NCI-H2029 (cell line): Measurements from ENCODE around the gene NEAT1.
A peak's percentile ranks its signal among the peaks of the same experiment; 100 is the strongest.

ENCODE experiments used
- DNase-seq: peaks from one replicate; lab custom pipeline; 2025; lab: John Stamatoyannopoulos, UW

Gene NEAT1

DNA sequence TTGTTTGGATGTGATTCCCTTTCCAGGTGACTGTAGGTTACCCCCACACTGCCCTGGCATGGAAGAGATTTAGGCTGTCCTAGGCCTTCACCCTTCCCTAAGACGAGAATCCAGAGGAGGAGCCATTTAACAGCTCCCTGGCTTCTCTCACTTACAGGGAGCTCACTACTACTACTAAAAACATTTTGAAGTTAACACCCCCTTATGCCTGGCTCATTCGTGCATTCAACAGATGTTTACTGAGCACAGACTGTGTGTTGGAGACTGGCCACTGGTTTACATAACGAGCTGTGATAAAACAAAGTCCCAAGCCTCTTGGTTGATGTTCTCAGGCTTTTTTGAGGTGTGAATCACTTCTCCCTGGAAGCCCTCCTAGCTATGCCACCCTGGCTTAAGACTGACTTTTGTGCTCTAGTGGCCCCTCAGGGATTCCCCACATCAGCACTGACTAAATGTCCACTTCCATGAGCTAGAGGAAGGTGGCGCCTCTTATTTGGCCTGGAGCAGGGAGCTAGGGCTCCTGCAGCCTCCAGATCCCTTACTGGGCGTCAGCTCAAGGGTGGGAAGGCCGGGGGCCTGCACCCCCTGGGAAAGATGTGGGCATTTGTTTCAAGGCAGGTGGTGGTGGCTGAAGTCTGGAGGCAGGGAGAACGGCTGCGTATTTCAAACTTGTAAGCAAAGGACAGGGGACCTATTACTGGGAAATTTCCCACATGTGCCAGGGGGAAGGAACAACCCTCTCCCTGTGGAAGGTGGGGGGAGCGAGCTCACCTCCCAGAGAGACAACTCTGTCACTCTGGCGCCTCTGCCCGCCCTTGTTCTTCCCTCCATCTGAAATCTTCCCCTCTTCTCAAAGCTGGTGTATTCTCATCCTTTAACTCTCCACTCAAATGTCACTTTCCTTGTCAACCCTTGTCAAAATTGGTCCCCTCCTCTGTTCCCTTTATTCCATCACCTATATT, 56.9 kb downstream of the NEAT1 start:
- no peak for DNase-seq

DNA sequence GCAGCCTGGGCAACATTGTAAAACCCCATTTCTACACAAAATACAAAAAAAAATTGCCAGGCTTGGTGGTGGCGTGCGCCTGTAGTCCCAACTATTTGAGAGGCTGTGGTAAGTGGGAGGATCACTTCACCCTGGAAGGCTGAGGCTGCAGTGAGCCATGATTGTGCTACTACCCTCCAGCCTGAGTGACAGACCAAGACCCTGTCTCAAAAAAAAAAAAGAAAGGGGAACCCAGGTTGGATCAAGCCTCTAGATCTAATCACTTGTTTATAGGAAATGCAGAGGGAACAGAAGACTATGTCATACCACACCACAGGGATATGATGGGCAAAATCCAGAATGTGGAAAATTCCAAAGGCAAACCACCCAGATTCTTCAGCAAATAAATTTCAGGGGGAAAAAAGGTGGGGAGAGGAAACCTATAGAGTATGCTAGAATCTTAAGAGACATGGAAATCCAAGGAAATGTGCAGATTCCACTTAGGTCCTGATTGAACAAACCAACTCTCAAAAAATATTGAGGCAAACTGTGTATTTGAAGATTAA, 59.8 kb downstream of the NEAT1 start:
- no peak for DNase-seq

DNA sequence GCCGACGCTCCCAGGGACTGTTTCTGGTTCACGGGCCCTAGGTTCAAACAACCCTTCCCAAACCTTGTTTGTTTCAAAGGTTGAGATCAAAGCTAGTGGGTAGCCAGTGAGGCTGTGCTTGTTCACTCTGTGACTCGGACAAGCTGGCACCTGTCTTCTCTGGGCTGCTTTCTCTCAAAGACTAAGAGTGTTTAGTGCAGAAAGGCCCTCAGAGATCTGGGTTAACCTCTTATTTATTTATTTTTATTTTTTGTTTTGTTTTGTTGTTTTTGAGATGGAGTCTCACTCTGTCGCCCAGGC, 63.3 kb downstream of the NEAT1 start:
- no peak for DNase-seq

GRCh38 chr11:65486570-65487466, 64.2 kb downstream of the NEAT1 start:
- DNase-seq: no peak

GRCh38 chr11:65487467-65488272, 65.1 kb downstream of the NEAT1 start:
- DNase-seq: peak; percentile 99

GRCh38 chr11:65488273-65489034, 65.9 kb downstream of the NEAT1 start:
- no peak for DNase-seq

GRCh38 chr11:65489035-65489705, 66.6 kb downstream of the NEAT1 start:
- no peak for DNase-seq

DNA sequence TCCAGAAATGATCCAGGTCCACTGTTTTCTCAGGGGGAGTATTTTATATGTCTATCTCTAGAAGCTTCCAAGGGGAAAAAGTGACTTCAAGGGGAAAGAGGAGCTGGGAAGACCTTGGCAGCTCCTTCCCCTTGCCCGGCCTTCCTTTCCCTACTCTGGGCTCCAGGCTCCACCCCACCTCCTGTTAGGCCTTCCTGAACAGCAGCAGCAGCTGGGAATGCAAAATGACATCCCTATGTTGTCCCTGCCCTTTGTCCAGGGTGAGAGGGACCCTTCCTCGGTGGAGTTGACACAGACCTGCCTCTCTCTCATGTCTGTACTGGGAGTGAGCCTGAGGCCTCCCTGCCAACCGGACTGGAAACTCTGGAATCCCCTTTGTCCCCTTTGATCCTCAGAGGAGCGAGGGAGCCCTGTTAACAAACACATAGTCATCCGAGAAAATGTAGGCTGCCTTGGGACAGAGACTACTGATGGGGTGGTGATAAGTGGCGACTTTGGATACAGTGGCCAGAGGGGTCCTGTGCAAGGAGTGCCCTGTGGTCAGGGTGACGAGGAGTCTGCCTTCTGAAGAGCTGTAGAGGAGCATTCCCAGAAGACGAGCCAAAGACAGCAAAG, 67.2 kb downstream of the NEAT1 start:
- no peak for DNase-seq

DNA sequence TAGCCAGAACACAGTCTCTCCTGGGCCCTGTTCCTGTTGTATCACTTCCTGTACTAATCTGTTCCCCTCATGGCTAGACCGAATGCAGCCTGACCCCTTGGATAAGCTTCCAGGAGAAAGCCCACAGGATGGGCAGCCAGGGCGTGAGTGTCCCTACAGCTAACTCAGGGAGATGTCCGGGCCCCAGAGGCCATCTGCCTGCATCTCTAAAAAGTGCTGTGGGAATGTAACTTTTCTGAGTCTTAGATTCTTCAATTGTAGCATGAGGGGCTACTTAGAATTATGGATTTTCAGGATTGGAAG, 68.5 kb downstream of the NEAT1 start:
- DNase-seq: no peak

DNA sequence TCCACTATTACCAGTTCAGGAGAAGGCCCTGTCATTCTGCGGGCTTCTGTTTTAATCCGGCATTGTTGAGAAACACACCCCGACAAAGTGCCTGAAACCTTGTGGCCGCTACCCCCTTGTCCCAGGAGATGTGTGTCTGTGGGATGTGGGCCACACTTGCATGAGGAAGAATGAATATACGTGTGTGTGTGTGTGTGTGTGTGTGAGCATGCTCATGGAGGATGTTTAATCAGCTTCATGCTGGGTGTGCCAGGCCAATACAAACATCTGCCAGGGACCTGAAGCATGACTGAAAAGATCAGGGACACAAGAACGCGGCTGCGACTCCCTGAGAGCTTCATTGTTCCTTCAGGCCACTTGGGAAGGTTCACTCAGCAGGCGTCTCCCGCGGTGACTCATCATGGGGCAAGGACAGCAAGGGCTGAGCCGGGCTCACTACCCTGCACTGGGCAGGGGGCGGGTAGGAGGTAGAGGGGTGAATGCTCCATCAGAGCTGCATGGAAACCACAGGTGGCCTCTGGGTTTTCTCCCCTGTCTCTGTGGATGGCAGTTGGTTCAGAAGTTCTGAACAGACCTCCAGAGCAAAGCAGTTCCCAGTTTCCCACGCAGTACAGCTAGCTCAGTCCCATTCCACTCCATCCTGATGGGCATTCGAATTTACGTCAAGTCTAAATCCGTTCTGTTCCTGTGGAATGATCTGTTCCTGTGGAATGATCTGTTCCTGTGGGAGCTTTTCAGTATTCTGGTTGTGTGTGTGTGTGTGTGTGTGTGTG, 69.2 kb downstream of the NEAT1 start:
- DNase-seq: peak; percentile 96

DNA sequence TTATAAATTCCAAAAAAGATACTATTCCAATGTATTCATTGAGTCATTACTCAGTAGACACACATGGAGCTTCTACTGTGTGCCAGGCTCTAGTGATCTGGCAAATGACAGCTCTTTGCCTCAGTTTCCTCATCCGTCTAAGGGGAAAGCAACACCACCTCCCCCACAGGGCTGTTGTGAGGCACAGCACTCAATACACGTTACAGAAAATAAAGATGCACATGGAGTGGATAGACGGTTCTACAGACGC, 69.7 kb downstream of the NEAT1 start:
- no peak for DNase-seq

GRCh38 chr11:65492637-65493366, 70.2 kb downstream of the NEAT1 start:
- DNase-seq: no peak

GRCh38 chr11:65493367-65494176, 71.0 kb downstream of the NEAT1 start:
- no peak for DNase-seq
